Naive B cell (primary cell): ENCODE results near the gene EPC1. TPM values are rescaled to one million over a fixed set of nuclear protein-coding genes. Genes with fewer than 3 reads are reported as not detected.

Experiments used
- ATAC-seq, 2 donors: fragments of 150-1000 bp; cut with Tn5 transposase; 2 replicates each; pipeline ENCODE4 v1.10.0; 2021; ENCODE audit warnings: low read depth in 2 of 2, mild to moderate bottlenecking in 2 of 2, moderate library complexity in 2 of 2
- DNase-seq: peaks from one replicate; pipeline ENCODE4 v3.0.0; 2022
- H3K27ac Mint-ChIP-seq, 6 donors: one replicate each; pipeline ENCODE4 v1.8.0; 2020 to 2022; ENCODE audit warnings: mild to moderate bottlenecking in 6 of 6, mixed read lengths in 6 of 6, moderate library complexity in 5 of 6, inconsistent platforms in 2 of 6
- H3K27me3 Mint-ChIP-seq, 3 donors: one replicate each; pipeline ENCODE4 v1.8.0; 2021 to 2022; ENCODE audit warnings: mixed read lengths in 3 of 3, mild to moderate bottlenecking in 1 of 3
- H3K36me3 Mint-ChIP-seq, 2 donors: one replicate each; pipeline ENCODE4 v1.8.0; 2020 to 2022; ENCODE audit warnings: mixed read lengths in 2 of 2, inconsistent platforms in 1 of 2, mild to moderate bottlenecking in 1 of 2
- H3K4me1 Mint-ChIP-seq, 3 donors: one replicate each; pipeline ENCODE4 v1.8.0; 2020 to 2022; ENCODE audit warnings: mixed read lengths in 3 of 3, inconsistent platforms in 1 of 3, mild to moderate bottlenecking in 1 of 3, moderate library complexity in 1 of 3
- H3K4me3 Mint-ChIP-seq, 8 donors: one replicate each; pipeline ENCODE4 v1.8.0; 2020 to 2022; ENCODE audit warnings: mild to moderate bottlenecking in 8 of 8, mixed read lengths in 8 of 8, moderate library complexity in 8 of 8, inconsistent platforms in 2 of 8
- H3K9me3 Mint-ChIP-seq, 7 donors: one replicate each; pipeline ENCODE4 v1.8.0; 2020 to 2022; ENCODE audit warnings: mixed read lengths in 7 of 7, mild to moderate bottlenecking in 5 of 7, inconsistent platforms in 2 of 7, moderate library complexity in 1 of 7
- polyA plus RNA-seq, 6 donors: library from polyadenylated mRNA; unstranded; fragments of 300-500 nt; fragmentation: Illumina TruSeq; gene quantifications; one replicate each; pipeline ENCODE4 v1.2.3, GENCODE V29; 2021; ENCODE audit warnings: low read depth in 6 of 6

Gene EPC1
- polyA plus RNA-seq, 6 donors from 2014 or later, result 74.8 to 137 (median 104) TPM

- DNase-seq, result peak; percentile 85
- Mint-ChIP-seq H3K9me3 (peaks cover 0 to 4% (median 0%) of the 10 kb centered on the region in 7 donors), H3K27ac (no peak overlapping the region), H3K36me3 (no peaks in the 10 kb centered on the region), H3K27me3 (no peaks in the 10 kb centered on the region), H3K4me1 (peaks cover 8 to 14% (median 14%) of the 10 kb centered on the region in 3 donors), H3K4me3 (no peak overlapping the region)
- ATAC-seq, result peak; percentile 93 to 94
Observed at GRCh38 chr10:32378363-32379317, 31.7 kb upstream of the EPC1 start.

GRCh38 chr10:32377458-32378259 is 30.7 kb upstream of the EPC1 start:
- Mint-ChIP-seq H3K9me3 (peaks cover 0 to 4% (median 0%) of the 10 kb centered on the region in 7 donors), H3K27ac (no peak overlapping the region), H3K4me3 (no peak overlapping the region), H3K27me3 (no peaks in the 10 kb centered on the region), H3K36me3 (no peaks in the 10 kb centered on the region), H3K4me1 (peaks cover 9 to 14% (median 14%) of the 10 kb centered on the region in 3 donors)
- DNase-seq, result peak; percentile 58
- ATAC-seq, result peak; percentile 24 to 34

GRCh38 chr10:32376771-32377170 is 29.8 kb upstream of the EPC1 start:
- Mint-ChIP-seq H3K27ac (no peak overlapping the region), H3K9me3 (peaks cover 0 to 4% (median 0%) of the 10 kb centered on the region in 7 donors)
- no peak for ATAC-seq

GRCh38 chr10:32376097-32376496 is 29.1 kb upstream of the EPC1 start:
- H3K27me3 Mint-ChIP-seq, result no peaks in the 10 kb centered on the region
- no peak overlapping the region for H3K27ac Mint-ChIP-seq
- H3K36me3 Mint-ChIP-seq, result no peaks in the 10 kb centered on the region
- DNase-seq (no peak), ATAC-seq (no peak)
- H3K4me3 Mint-ChIP-seq, result peak overlapping the region in 4 of 8 donors; percentile 37 to 82 (median 70)
- peaks cover 0 to 4% (median 0%) of the 10 kb centered on the region in 7 donors for H3K9me3 Mint-ChIP-seq
- peaks cover 17 to 21% (median 18%) of the 10 kb centered on the region in 3 donors for H3K4me1 Mint-ChIP-seq

More at GRCh38 chr10:32376771-32377170, 29.8 kb upstream of the EPC1 start:
- H3K36me3 Mint-ChIP-seq, result no peaks in the 10 kb centered on the region
- no peaks in the 10 kb centered on the region for H3K27me3 Mint-ChIP-seq
- H3K4me1 Mint-ChIP-seq, result peaks cover 17 to 21% (median 18%) of the 10 kb centered on the region in 3 donors
- DNase-seq, result no peak
- H3K4me3 Mint-ChIP-seq, result peak overlapping the region in 4 of 8 donors; percentile 42 to 86 (median 78)

GRCh38 chr10:32375631-32376030 is 28.7 kb upstream of the EPC1 start:
- H3K4me3 Mint-ChIP-seq, result peak overlapping the region in 1 of 8 donors; percentile 66
- H3K4me1 Mint-ChIP-seq, result peaks cover 17 to 21% (median 18%) of the 10 kb centered on the region in 3 donors
- H3K27me3 Mint-ChIP-seq, result no peaks in the 10 kb centered on the region
- ATAC-seq (no peak), DNase-seq (no peak)
- peaks cover 0 to 4% (median 0%) of the 10 kb centered on the region in 7 donors for H3K9me3 Mint-ChIP-seq
- H3K27ac Mint-ChIP-seq, result peak overlapping the region in 2 of 6 donors; percentile 36 to 54
- H3K36me3 Mint-ChIP-seq, result no peaks in the 10 kb centered on the region

GRCh38 chr10:32374605-32375004 is 27.6 kb upstream of the EPC1 start:
- peaks cover 17 to 21% (median 18%) of the 10 kb centered on the region in 3 donors for H3K4me1 Mint-ChIP-seq
- ATAC-seq, result no peak
- peak overlapping the region in 2 of 6 donors; percentile 36 to 62 for H3K27ac Mint-ChIP-seq

GRCh38 chr10:32373496-32373895 is 26.5 kb upstream of the EPC1 start:
- no peak for DNase-seq
- peak overlapping the region in 2 of 6 donors; percentile 37 to 62 for H3K27ac Mint-ChIP-seq
- H3K27me3 Mint-ChIP-seq, result no peaks in the 10 kb centered on the region
- no peak overlapping the region for H3K4me3 Mint-ChIP-seq
- H3K4me1 Mint-ChIP-seq, result peaks cover 17 to 23% (median 18%) of the 10 kb centered on the region in 3 donors
- no peak for ATAC-seq
- no peaks in the 10 kb centered on the region for H3K36me3 Mint-ChIP-seq
- peaks cover 0 to 4% (median 0%) of the 10 kb centered on the region in 7 donors for H3K9me3 Mint-ChIP-seq

More at GRCh38 chr10:32374605-32375004, 27.6 kb upstream of the EPC1 start:
- H3K9me3 Mint-ChIP-seq, result peaks cover 0 to 4% (median 0%) of the 10 kb centered on the region in 7 donors
- no peaks in the 10 kb centered on the region for H3K27me3 Mint-ChIP-seq
- no peaks in the 10 kb centered on the region for H3K36me3 Mint-ChIP-seq
- no peak for DNase-seq
- H3K4me3 Mint-ChIP-seq, result no peak overlapping the region

GRCh38 chr10:32373031-32373430 is 26.1 kb upstream of the EPC1 start:
- peaks cover 0 to 4% (median 0%) of the 10 kb centered on the region in 7 donors for H3K9me3 Mint-ChIP-seq
- H3K4me3 Mint-ChIP-seq, result no peak overlapping the region
- no peaks in the 10 kb centered on the region for H3K36me3 Mint-ChIP-seq
- peaks cover 17 to 28% (median 21%) of the 10 kb centered on the region in 3 donors for H3K4me1 Mint-ChIP-seq
- H3K27me3 Mint-ChIP-seq, result no peaks in the 10 kb centered on the region
- ATAC-seq (no peak), DNase-seq (no peak)
- no peak overlapping the region for H3K27ac Mint-ChIP-seq

- DNase-seq, result no peak
- Mint-ChIP-seq H3K4me1 (peaks cover 21 to 33% (median 26%) of the 10 kb centered on the region in 3 donors), H3K27ac (peak overlapping the region in 3 of 6 donors; percentile 26 to 67 (median 36)), H3K36me3 (no peaks in the 10 kb centered on the region), H3K27me3 (no peaks in the 10 kb centered on the region), H3K4me3 (peak overlapping the region in 1 of 8 donors; percentile 10), H3K9me3 (peaks cover 0 to 4% (median 0%) of the 10 kb centered on the region in 7 donors)
- ATAC-seq, result no peak
Observed at GRCh38 chr10:32372000-32372875, 25.3 kb upstream of the EPC1 start.

GRCh38 chr10:32371101-32371500 is 24.1 kb upstream of the EPC1 start:
- H3K27ac Mint-ChIP-seq, result no peak overlapping the region
- peaks cover 21 to 33% (median 27%) of the 10 kb centered on the region in 3 donors for H3K4me1 Mint-ChIP-seq

GRCh38 chr10:32367793-32368453 is 21.0 kb upstream of the EPC1 start:
- Mint-ChIP-seq H3K27me3 (no peaks in the 10 kb centered on the region), H3K4me1 (peaks cover 11 to 37% (median 26%) of the 10 kb centered on the region in 3 donors), H3K9me3 (no peaks in the 10 kb centered on the region), H3K36me3 (no peaks in the 10 kb centered on the region), H3K27ac (peak overlapping the region in 3 of 6 donors; percentile 19 to 49 (median 47)), H3K4me3 (peak overlapping the region in 2 of 8 donors; percentile 29 to 46)
- DNase-seq, result peak; percentile 67
- ATAC-seq, result peak; percentile 46 to 66

More at GRCh38 chr10:32371101-32371500, 24.1 kb upstream of the EPC1 start:
- peaks cover 0 to 4% (median 0%) of the 10 kb centered on the region in 7 donors for H3K9me3 Mint-ChIP-seq
- DNase-seq (no peak), ATAC-seq (no peak)
- no peaks in the 10 kb centered on the region for H3K36me3 Mint-ChIP-seq
- no peaks in the 10 kb centered on the region for H3K27me3 Mint-ChIP-seq
- no peak overlapping the region for H3K4me3 Mint-ChIP-seq

GRCh38 chr10:32366588-32366987 is 19.6 kb upstream of the EPC1 start:
- Mint-ChIP-seq H3K9me3 (no peaks in the 10 kb centered on the region), H3K36me3 (no peaks in the 10 kb centered on the region), H3K4me3 (no peak overlapping the region), H3K27ac (peak overlapping the region in 1 of 6 donors; percentile 86), H3K4me1 (peaks cover 15 to 43% (median 28%) of the 10 kb centered on the region in 3 donors), H3K27me3 (no peaks in the 10 kb centered on the region)
- ATAC-seq (no peak), DNase-seq (no peak)
